Fibroblast of skin of right quadriceps (primary cell): Measurements from ENCODE around the gene TSPYL2.

Experiments used
- DNase-seq: peaks from one replicate; pipeline ENCODE4 v3.0.0-alpha.2; 2013

The TSPYL2 gene

GRCh38 chrX:53081925-53082772 lies at the start of gene TSPYL2:
Gene TSPYL2 (plus strand): TSS chrX:53082367. CDS start chrX:53082499, 132 bp downstream.
- DNase-seq = peak; percentile 98

DNA sequence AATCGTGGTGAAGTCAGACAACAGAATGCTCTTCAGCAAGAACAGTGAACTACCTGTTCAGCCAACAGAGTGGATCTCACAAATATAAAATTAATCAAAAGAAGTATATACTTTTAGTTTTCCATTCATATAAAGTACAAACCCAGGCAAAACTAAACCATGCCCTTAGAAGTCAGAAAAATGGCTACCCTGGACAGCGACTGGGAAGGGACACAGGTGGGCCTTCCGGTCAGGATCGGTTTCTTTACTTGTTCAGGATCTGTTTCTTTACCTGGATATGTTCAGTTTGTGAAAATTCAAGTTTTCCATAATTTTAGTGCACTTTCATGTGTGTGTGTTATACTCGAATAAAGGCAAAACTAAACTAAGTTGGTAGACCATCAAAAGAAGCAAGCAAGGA lies 46.0 kb upstream of the TSPYL2 start:
- DNase-seq = no peak

GRCh38 chrX:53039236-53039635 lies 42.9 kb upstream of the TSPYL2 start:
- no peak for DNase-seq

- DNase-seq = no peak
Observed at GRCh38 chrX:53044995-53045394, 37.2 kb upstream of the TSPYL2 start.

DNA sequence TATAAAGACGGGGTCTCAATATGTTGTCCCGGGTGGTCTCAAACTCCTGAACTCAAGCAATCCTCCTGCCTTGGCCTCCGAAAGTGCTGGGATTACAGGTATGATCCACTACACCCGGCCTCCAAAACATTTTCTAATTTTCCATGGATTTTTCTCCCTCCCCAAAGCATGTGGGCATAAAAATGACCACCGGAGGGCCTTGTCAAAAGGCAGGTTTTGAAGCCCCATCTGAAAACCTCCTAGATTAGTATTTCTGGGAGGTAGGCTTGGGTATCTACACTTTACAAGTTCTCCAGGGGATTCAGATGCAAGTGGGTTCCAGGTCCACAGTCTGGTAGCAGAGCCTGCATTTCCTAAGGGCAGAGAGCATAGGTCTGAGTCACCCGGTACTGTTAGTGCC lies 34.9 kb upstream of the TSPYL2 start:
- peak; percentile 10 for DNase-seq

GRCh38 chrX:53048169-53049126 lies 33.7 kb upstream of the TSPYL2 start, which contains the start of gene GPR173:
Gene GPR173 (plus strand): TSS chrX:53048789. CDS start chrX:53076622, 27,833 bp downstream.
- DNase-seq = peak; percentile 74

- no peak for DNase-seq
Observed at GRCh38 chrX:53049127-53049517, 33.0 kb upstream of the TSPYL2 start.

- DNase-seq = no peak
Observed at GRCh38 chrX:53050841-53051240, 31.3 kb upstream of the TSPYL2 start.

GRCh38 chrX:53055244-53055849 lies 26.8 kb upstream of the TSPYL2 start:
- DNase-seq = no peak

- DNase-seq = peak; percentile 15
Observed at GRCh38 chrX:53056292-53056691, 25.9 kb upstream of the TSPYL2 start.

GRCh38 chrX:53065104-53065503 lies 17.1 kb upstream of the TSPYL2 start:
- DNase-seq = no peak

DNA sequence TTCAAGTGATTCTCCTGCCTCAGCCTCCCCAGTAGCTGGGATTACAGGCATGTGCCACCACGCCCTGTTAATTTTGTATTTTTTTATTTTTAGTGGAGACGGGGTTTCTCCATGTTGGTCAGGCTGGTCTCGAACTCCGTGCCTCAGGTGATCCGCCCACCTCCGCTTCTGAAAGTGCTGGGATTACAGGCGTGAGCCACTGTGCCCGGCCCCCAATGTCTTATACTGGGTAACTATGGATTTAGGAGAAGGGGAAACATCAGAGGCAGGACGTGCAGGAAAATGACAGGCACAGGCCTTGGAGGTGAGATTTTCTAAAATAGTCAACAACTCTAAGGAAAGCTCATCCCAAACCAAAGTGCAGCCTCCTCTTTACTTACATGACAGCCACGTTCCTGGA lies 11.1 kb upstream of the TSPYL2 start:
- no peak for DNase-seq

DNA sequence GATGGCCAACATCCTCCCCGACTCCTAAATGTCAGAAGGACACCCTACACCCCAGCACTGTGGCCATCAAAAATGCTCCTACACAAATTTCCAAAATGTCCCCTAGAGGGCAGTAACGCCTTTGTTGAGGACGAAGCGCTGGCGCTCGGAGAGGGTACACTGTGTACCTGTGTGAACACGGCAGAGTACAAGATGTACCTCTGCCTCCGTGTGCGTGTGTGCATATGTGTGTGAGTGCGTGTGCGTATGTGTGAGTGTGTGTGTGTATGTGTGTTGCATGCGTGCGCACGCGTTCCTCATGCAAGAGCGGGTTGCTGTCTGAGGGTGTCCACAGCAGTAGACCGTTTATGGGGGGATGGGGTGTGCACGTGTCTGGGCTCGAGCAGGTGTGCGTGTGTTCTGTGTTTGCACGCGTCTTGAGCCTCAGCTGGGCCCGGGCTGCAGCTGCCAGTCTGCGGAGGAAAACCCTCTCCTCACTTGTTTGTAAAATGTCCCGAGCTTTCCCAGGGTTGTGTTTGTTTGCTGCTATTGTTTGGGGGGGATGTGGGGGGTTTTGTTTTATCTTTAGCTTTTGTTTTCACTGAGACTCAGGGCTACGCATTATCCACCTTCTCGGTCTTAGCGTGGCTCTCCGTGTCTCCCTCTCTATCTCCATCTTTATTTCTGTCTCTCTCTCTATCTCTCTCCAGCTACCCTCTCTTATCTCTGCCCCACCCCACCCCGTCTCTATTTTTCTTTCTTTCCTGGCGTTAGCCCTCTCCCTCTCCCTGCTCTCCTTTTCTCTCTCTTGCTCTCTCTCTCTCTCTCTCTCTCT lies 10.4 kb upstream of the TSPYL2 start:
- peak; percentile 39 for DNase-seq

GRCh38 chrX:53072418-53073114 lies 9.6 kb upstream of the TSPYL2 start:
- no peak for DNase-seq

- DNase-seq = no peak
Observed at GRCh38 chrX:53073115-53073586, 9.0 kb upstream of the TSPYL2 start.

DNA sequence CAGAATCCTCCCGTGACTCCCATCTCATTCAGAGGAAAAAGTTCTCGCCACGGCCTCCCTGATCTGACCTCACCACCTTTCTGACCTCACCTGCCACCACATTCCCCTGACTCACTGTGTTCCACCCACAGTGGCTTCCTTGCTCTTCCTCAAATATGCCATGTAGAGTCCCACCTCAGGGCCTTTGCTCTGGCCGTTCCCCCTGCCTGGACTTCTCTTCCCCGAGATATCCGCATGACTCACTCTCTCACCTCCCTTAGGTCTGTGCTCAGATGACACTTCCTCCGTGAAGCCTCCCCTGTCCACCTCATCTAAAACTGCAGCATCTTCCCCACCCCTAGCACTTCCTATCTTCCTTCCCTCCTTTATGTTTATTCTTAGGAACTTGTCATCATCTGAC lies 7.2 kb upstream of the TSPYL2 start:
- no peak for DNase-seq

- no peak for DNase-seq
Observed at GRCh38 chrX:53076671-53077070, 5.5 kb upstream of the TSPYL2 start.

DNA sequence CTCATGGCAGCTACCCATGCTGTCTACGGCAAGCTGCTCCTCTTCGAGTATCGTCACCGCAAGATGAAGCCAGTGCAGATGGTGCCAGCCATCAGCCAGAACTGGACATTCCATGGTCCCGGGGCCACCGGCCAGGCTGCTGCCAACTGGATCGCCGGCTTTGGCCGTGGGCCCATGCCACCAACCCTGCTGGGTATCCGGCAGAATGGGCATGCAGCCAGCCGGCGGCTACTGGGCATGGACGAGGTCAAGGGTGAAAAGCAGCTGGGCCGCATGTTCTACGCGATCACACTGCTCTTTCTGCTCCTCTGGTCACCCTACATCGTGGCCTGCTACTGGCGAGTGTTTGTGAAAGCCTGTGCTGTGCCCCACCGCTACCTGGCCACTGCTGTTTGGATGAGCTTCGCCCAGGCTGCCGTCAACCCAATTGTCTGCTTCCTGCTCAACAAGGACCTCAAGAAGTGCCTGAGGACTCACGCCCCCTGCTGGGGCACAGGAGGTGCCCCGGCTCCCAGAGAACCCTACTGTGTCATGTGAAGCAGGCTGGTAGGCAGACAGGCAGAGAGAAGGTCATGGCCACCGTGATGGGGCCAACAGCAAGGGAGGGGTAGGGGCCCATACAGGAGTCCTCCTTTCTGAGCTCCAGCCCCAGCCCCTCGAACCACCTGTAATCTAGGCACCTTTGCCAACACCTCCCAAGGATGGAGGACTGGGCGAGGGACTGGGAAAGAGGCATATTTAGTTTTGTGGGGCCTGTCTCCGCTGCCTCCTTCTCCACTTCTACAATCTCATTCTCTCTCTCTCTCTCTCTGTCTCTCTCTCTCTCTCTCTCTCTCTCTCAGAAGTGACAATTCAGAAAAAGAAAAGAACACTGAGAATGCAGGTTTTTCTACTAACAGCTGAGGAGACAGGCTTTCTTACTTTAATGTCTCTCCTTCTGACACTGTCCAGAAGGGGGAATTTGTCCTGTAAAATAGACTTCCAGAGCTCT lies 4.7 kb upstream of the TSPYL2 start:
- no peak for DNase-seq

DNA sequence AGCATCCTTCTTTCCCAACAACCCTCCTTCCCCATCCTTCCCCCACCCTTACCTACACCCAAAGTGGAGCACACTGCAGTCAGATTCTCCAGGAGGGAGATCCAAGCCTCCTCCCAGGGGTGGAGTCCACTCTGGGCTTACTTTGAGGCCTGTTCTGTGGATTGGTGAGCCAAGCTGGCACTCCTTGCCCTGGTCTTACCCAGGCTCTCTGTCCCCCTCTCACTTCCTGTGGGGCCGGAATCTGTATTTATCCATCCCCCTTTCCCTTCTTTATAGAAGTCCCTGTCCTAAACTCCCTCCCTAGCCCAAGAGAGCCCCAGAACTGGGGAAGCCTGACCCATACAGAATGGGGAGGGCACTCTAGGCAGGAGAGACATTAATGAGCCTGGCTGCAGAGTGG lies 3.2 kb upstream of the TSPYL2 start:
- DNase-seq = no peak
